H1 (cell line): Measurements from ENCODE around the gene STRIT1. TPM values are rescaled to one million over a fixed set of nuclear protein-coding genes. Genes with fewer than 3 reads are reported as not detected.
A peak's percentile ranks its signal among the peaks of the same experiment; 100 is the strongest.

Source experiments
- CTCF ChIA-PET: fragments of 300-600 bp; sonication (Branson Sonifier 250); formaldehyde crosslinking; loops from one replicate; lab custom pipeline; 2021; ENCODE audit not compliant: partially characterized antibody; lab: Charles Lee
- POLR2A ChIA-PET: fragments of 300-600 bp; sonication (Branson Sonifier 250); formaldehyde crosslinking; loops from one replicate; lab custom pipeline; 2021; ENCODE audit warnings: inconsistent platforms; ENCODE audit not compliant: partially characterized antibody; lab: Charles Lee
- DNase-seq, 2 experiments: peaks; one replicate each; pipeline versions ENCODE4 v3.0.0 to v3.0.0-alpha.2; 2010 to 2022; ENCODE audit warnings: low spot score in 2 of 2, low read depth in 1 of 2, mixed read lengths in 1 of 2
- FAIRE-seq: peaks from 2 replicates; lab custom pipeline; 2011; peaks lifted over from hg19 to GRCh38; lab: Jason Lieb, UNC
- H2AFZ ChIP-seq: 2 replicates; pipeline ENCODE4 v1.8.1; 2012; ENCODE audit warnings: low read length, inconsistent platforms
- H2AK5ac ChIP-seq: 2 replicates; pipeline ENCODE4 v1.6.1; 2013; ENCODE audit warnings: low read depth, low read length
- H2BK120ac ChIP-seq: replicated peaks from 2 replicates; pipeline ENCODE3; 2013; ENCODE audit warnings: low read depth, low read length, inconsistent platforms
- H2BK12ac ChIP-seq: 2 replicates; pipeline ENCODE4 v1.6.1; 2013; ENCODE audit warnings: low read depth, low read length
- H2BK15ac ChIP-seq: 2 replicates; pipeline ENCODE4 v1.6.1; 2013; ENCODE audit warnings: low read length
- H2BK20ac ChIP-seq: 2 replicates; pipeline ENCODE4 v1.6.1; 2013; ENCODE audit warnings: low read length
- H2BK5ac ChIP-seq: 2 replicates; pipeline ENCODE4 v1.6.1; 2013; ENCODE audit warnings: low read depth, low read length
- H3K14ac ChIP-seq: 2 replicates; pipeline ENCODE4 v1.6.1; 2013; ENCODE audit warnings: inconsistent platforms; ENCODE audit not compliant: insufficient read length
- H3K18ac ChIP-seq: 2 replicates; pipeline ENCODE4 v1.6.1; 2013; ENCODE audit warnings: low read length; ENCODE audit errors: extremely low read depth
- H3K23ac ChIP-seq: 2 replicates; pipeline ENCODE4 v1.6.1; 2013; ENCODE audit warnings: inconsistent platforms; ENCODE audit not compliant: insufficient read length
- H3K23me2 ChIP-seq: 2 replicates; pipeline ENCODE4 v1.6.1; 2013; ENCODE audit warnings: low read depth, low read length
- H3K27ac ChIP-seq: 2 replicates; pipeline ENCODE4 v1.6.1; 2011; ENCODE audit warnings: low read depth, low read length, inconsistent platforms
- H3K27me3 ChIP-seq, 4 experiments: replicated peaks in 1 of 4; 1 replicate in 1 of 4; 2 replicates in 3 of 4; pipeline versions ENCODE4 v1.6.1 to v1.8.1; 2011 to 2013; ENCODE audit warnings: low read length in 3 of 4, mild to moderate bottlenecking in 3 of 4, inconsistent platforms in 2 of 4, mixed read lengths in 2 of 4, moderate library complexity in 1 of 4; ENCODE audit not compliant: control insufficient read depth in 3 of 4, insufficient read depth in 3 of 4; ENCODE audit errors: extremely low read depth in 1 of 4
- H3K36me3 ChIP-seq, 4 experiments: 2 replicates each; pipeline versions ENCODE4 v1.6.1 to v1.8.1; 2011 to 2013; ENCODE audit warnings: mild to moderate bottlenecking in 4 of 4, low read length in 3 of 4, moderate library complexity in 2 of 4, control low read depth in 1 of 4, inconsistent platforms in 1 of 4; ENCODE audit not compliant: insufficient read depth in 4 of 4, control insufficient read depth in 2 of 4
- H3K4ac ChIP-seq: replicated peaks from 2 replicates; pipeline ENCODE3; 2013; ENCODE audit warnings: low read length, low read depth, mixed read lengths, inconsistent platforms; ENCODE audit not compliant: insufficient read length
- H3K4me1 ChIP-seq, 4 experiments: replicated peaks in 1 of 4; 1 replicate in 1 of 4; 2 replicates in 3 of 4; pipeline versions ENCODE4 v1.6.1 to v1.8.1; 2011 to 2013; ENCODE audit warnings: low read length in 3 of 4, inconsistent platforms in 2 of 4, mixed read lengths in 1 of 4; ENCODE audit not compliant: insufficient read depth in 4 of 4, control insufficient read depth in 3 of 4
- H3K4me2 ChIP-seq, 2 experiments: 2 replicates each; pipeline versions ENCODE4 v1.6.1 to v1.8.1; 2011 to 2013; ENCODE audit warnings: low read depth in 2 of 2, low read length in 2 of 2, control low read depth in 1 of 2, inconsistent platforms in 1 of 2, mild to moderate bottlenecking in 1 of 2; ENCODE audit not compliant: insufficient read depth in 1 of 2
- H3K4me3 ChIP-seq, 4 experiments: fragments of 200-600, 300-600 bp in 1 of 4; sonication (generic), shearing (Covaris generic), sonication (Bioruptor Twin) in 1 of 4; 2 replicates each; pipeline versions ENCODE4 v1.5.1 to v1.8.1; 2011 to 2016; ENCODE audit warnings: low read length in 4 of 4, low read depth in 3 of 4, control low read depth in 2 of 4, inconsistent platforms in 2 of 4, mild to moderate bottlenecking in 2 of 4, mixed read lengths in 1 of 4, moderate library complexity in 1 of 4; ENCODE audit not compliant: insufficient read depth in 2 of 4; ENCODE audit errors: extremely low read depth in 1 of 4
- H3K56ac ChIP-seq: replicated peaks from 2 replicates; pipeline ENCODE3; 2013; ENCODE audit warnings: low read depth, mild to moderate bottlenecking, mixed read lengths, low read length, inconsistent platforms; ENCODE audit not compliant: insufficient read length
- H3K79me1 ChIP-seq: 2 replicates; pipeline ENCODE4 v1.6.1; 2013; ENCODE audit warnings: low read depth, low read length, control low read depth
- H3K79me2 ChIP-seq, 2 experiments: 2 replicates each; pipeline versions ENCODE4 v1.6.1 to v1.8.1; 2012 to 2013; ENCODE audit warnings: low read length in 2 of 2, mild to moderate bottlenecking in 2 of 2, inconsistent platforms in 1 of 2; ENCODE audit not compliant: insufficient read depth in 2 of 2, control insufficient read depth in 1 of 2
- H3K9ac ChIP-seq, 4 experiments: replicated peaks in 1 of 4; 1 replicate in 1 of 4; 2 replicates in 3 of 4; pipeline versions ENCODE4 v1.6.1 to v1.8.1; 2011 to 2013; ENCODE audit warnings: low read depth in 3 of 4, low read length in 3 of 4, control low read depth in 2 of 4, mild to moderate bottlenecking in 2 of 4, moderate library complexity in 2 of 4, inconsistent platforms in 1 of 4; ENCODE audit errors: extremely low read depth in 1 of 4
- H3K9me3 ChIP-seq, 2 experiments: 2 replicates each; pipeline versions ENCODE4 v1.6.1 to v1.8.1; 2012 to 2013; ENCODE audit warnings: mild to moderate bottlenecking in 2 of 2, moderate library complexity in 2 of 2, control low read depth in 1 of 2, inconsistent platforms in 1 of 2, low read depth in 1 of 2, low read length in 1 of 2, mixed read lengths in 1 of 2; ENCODE audit not compliant: insufficient read depth in 2 of 2
- H4K20me1 ChIP-seq, 2 experiments: replicated peaks in 1 of 2; 2 replicates each; pipeline versions ENCODE3 to v1.8.1; 2011 to 2013; ENCODE audit warnings: inconsistent platforms in 2 of 2, low read length in 2 of 2, mild to moderate bottlenecking in 1 of 2; ENCODE audit not compliant: insufficient read depth in 2 of 2, control insufficient read depth in 1 of 2
- H4K5ac ChIP-seq: 2 replicates; pipeline ENCODE4 v1.6.1; 2013; ENCODE audit warnings: low read length, low read depth, mixed read lengths, inconsistent platforms; ENCODE audit not compliant: insufficient read length
- H4K8ac ChIP-seq: 2 replicates; pipeline ENCODE4 v1.8.0; 2013; ENCODE audit warnings: mild to moderate bottlenecking, moderate library complexity, low read length, inconsistent platforms; ENCODE audit not compliant: insufficient read depth; ENCODE audit errors: extremely low read depth
- H4K91ac ChIP-seq: replicated peaks from 2 replicates; pipeline ENCODE3; 2013; ENCODE audit warnings: low read length, mixed read lengths, inconsistent platforms; ENCODE audit not compliant: insufficient read length
- CEBPB ChIP-seq: IDR thresholded peaks from 2 replicates; pipeline ENCODE4 v1.6.1; 2012; ENCODE audit warnings: low read depth, low read length
- CHD1 ChIP-seq: IDR thresholded peaks from 2 replicates; pipeline ENCODE4 v1.6.1; 2012; ENCODE audit warnings: low read depth, low read length, improper control_type of control experiment
- JUND ChIP-seq: IDR thresholded peaks from 2 replicates; pipeline ENCODE4 v1.6.1; 2011; ENCODE audit warnings: mild to moderate bottlenecking, improper control_type of control experiment, low read length
- MAFK ChIP-seq: IDR thresholded peaks from 2 replicates; pipeline ENCODE4 v1.6.1; 2012; ENCODE audit warnings: low read depth, mild to moderate bottlenecking, improper control_type of control experiment, low read length
- NANOG ChIP-seq: IDR thresholded peaks from 2 replicates; pipeline ENCODE4 v1.6.1; 2011; ENCODE audit warnings: low read length, low read depth, mild to moderate bottlenecking, inconsistent platforms; ENCODE audit not compliant: insufficient read depth, poor library complexity, severe bottlenecking
- RBBP5 ChIP-seq: IDR thresholded peaks from 2 replicates; pipeline ENCODE4 v1.7.1; 2012; ENCODE audit warnings: low read depth, mild to moderate bottlenecking, inconsistent platforms, low read length, moderate library complexity, borderline replicate concordance
- RFX5 ChIP-seq: IDR thresholded peaks from 2 replicates; pipeline ENCODE4 v1.6.1; 2011; ENCODE audit warnings: low read depth, low read length, improper control_type of control experiment, borderline replicate concordance
- RNF2 ChIP-seq: fragments of 200-900, 300-1000 bp; sonication (generic); IDR thresholded peaks from 2 replicates; pipeline ENCODE4 v1.7.1; 2016; ENCODE audit warnings: borderline replicate concordance, low read depth, mild to moderate bottlenecking, antibody characterized with exemption, low read length; ENCODE audit not compliant: poor library complexity, severe bottlenecking; ENCODE audit errors: missing control alignments
- SAP30 ChIP-seq: fragments of 300-600 bp; sonication (generic); IDR thresholded peaks from 2 replicates; pipeline ENCODE4 v1.7.1; 2012; ENCODE audit warnings: low read length, moderate library complexity, mild to moderate bottlenecking, inconsistent platforms; ENCODE audit not compliant: insufficient read depth, insufficient replicate concordance
- SIRT6 ChIP-seq: IDR thresholded peaks from one replicate; pipeline ENCODE4 v1.7.1; 2012; ENCODE audit warnings: low read length, inconsistent platforms
- SIX5 ChIP-seq: IDR thresholded peaks from 2 replicates; pipeline ENCODE4 v1.6.1; 2011; ENCODE audit warnings: mild to moderate bottlenecking, low read depth, low read length
- SRF ChIP-seq: IDR thresholded peaks from 2 replicates; pipeline ENCODE4 v1.6.1; 2011; ENCODE audit warnings: mild to moderate bottlenecking, low read depth, low read length, moderate library complexity
- SUZ12 ChIP-seq: fragments of 200-600 bp; sonication (generic); IDR thresholded peaks from 2 replicates; pipeline ENCODE4 v1.6.1; 2012; ENCODE audit warnings: mild to moderate bottlenecking, inconsistent platforms, low read length, moderate library complexity, mixed read lengths
- TAF7 ChIP-seq: optimal IDR thresholded peaks from 2 replicates; pipeline ENCODE3; 2011; ENCODE audit warnings: low read depth, mild to moderate bottlenecking, inconsistent platforms, low read length, moderate library complexity, borderline replicate concordance
- ZNF274 ChIP-seq: IDR thresholded peaks from 2 replicates; pipeline ENCODE4 v1.7.0; 2012; ENCODE audit warnings: low read length, borderline replicate concordance; ENCODE audit errors: extremely low read depth
- WGBS, 2 experiments: shearing (Covaris generic) in 1 of 2; methylation state at CpG; one replicate each; pipeline versions ENCODE4 v1.1.6 to v1.1.7; 2013 to 2015; ENCODE audit warnings: low lambda C conversion rate in 2 of 2, mixed read lengths in 2 of 2, inconsistent platforms in 1 of 2, low coverage in 1 of 2, missing lambda C conversion rate in 1 of 2; ENCODE audit not compliant: insufficient replicate concordance in 2 of 2, insufficient coverage in 1 of 2, insufficient read length in 1 of 2; ENCODE audit errors: extremely low coverage in 1 of 2, missing lambda C conversion rate in 1 of 2; 5-methylcytosine and 5-hydroxymethylcytosine counted together
- polyA plus RNA-seq, 7 experiments: library from polyadenylated mRNA; depleted of rRNA in 3 of 7; stranded (reverse) in 5 of 7; unstranded in 2 of 7; fragments of >200 nt in 5 of 7; fragments of 200-250 nt in 2 of 7; gene quantifications; 1 replicate in 5 of 7; 2 replicates in 1 of 7; 4 replicates in 1 of 7; pipeline versions ENCODE4 v1.2.1 to v1.2.3, GENCODE V29; 2011 to 2013; ENCODE audit warnings: missing spikeins in 2 of 7, mixed read lengths in 2 of 7
- total RNA-seq: library from RNA; stranded (reverse); fragmentation: NEBNext Ultra II Directional; extraction: Animal tissue kit (Norgen Biotek cat#: 25700); gene quantifications from 2 replicates; pipeline ENCODE4 v1.2.1, GENCODE V29; 2021

The STRIT1 gene
- total and polyA plus RNA-seq, 2 of the 8 experiments (the other 6 are each of a cell fraction or from before 2014, with no cell fraction given): 0.15 to 0.47 TPM

GRCh38 chr3:155342344-155342743 lies 48.9 kb upstream of the STRIT1 start:
- no peak overlapping the region for H3K14ac ChIP-seq
- peaks cover 0 to 3% (median 0%) of the 10 kb centered on the region in 4 experiments; a peak in 1 of 7 replicates for H3K4me1 ChIP-seq
- H3K56ac ChIP-seq: no peak overlapping the region
- H3K27ac ChIP-seq: no peak overlapping the region
- no peaks in the 10 kb centered on the region for H3K27me3 ChIP-seq
- H3K4me3 ChIP-seq: no peak overlapping the region
- H3K9me3 ChIP-seq: no peaks in the 10 kb centered on the region
- no peak for FAIRE-seq
- no peak overlapping the region for H3K23ac ChIP-seq
- H2AK5ac ChIP-seq: no peak overlapping the region
- H2BK15ac ChIP-seq: no peak overlapping the region
- H3K36me3 ChIP-seq: no peaks in the 10 kb centered on the region
- H3K23me2 ChIP-seq: no peaks in the 10 kb centered on the region
- CTCF ChIA-PET: interaction anchor here (0.9 to 1.8 kb wide), 3 partner anchors 10 to 360 kb away, joined by 4 to 7 read pairs (median 5); no protein-coding TSS in a partner anchor
- H4K20me1 ChIP-seq: no peaks in the 10 kb centered on the region
- no peaks in the 10 kb centered on the region for H3K79me2 ChIP-seq
- no peak overlapping the region for H4K91ac ChIP-seq
- WGBS, 2 experiments: 69% methylated on average over 3 of the region's 3 CpGs; no CpG with 5 or more reads in 1 of the 2 experiments
- no peak overlapping the region for H2BK12ac ChIP-seq
- no peak overlapping the region for H2BK120ac ChIP-seq
- H4K8ac ChIP-seq: no peak overlapping the region
- no peak overlapping the region for H3K4me2 ChIP-seq
- H2BK5ac ChIP-seq: no peak overlapping the region
- no peak overlapping the region for H2BK20ac ChIP-seq
- no peak overlapping the region for H3K4ac ChIP-seq
- no peak overlapping the region for H3K9ac ChIP-seq
- H3K18ac ChIP-seq: no peak overlapping the region
- POLR2A ChIA-PET: no interaction called here
- no peaks in the 10 kb centered on the region for H3K79me1 ChIP-seq
- H2AFZ ChIP-seq: peak overlapping the region; percentile 48; the same call in 1 of the 2 replicates
- no peak for DNase-seq
- H4K5ac ChIP-seq: no peak overlapping the region
- TF ChIP-seq RNF2 (no peak), TAF7 (no peak), SUZ12 (no peak), RBBP5 (no peak), CHD1 (no peak), MAFK (no peak), NANOG (no peak), CEBPB (no peak), RFX5 (no peak), ZNF274 (no peak), SRF (no peak), SIX5 (no peak), SIRT6 (no peak), JUND (no peak), SAP30 (no peak)
